WTC11 (cell line): ENCODE data around the gene CPD. TPM values are rescaled to one million over a fixed set of nuclear protein-coding genes. Genes with fewer than 3 reads are reported as not detected.

Experiments
- ATF1 ChIP-seq: sonication (generic); formaldehyde crosslinking; IDR thresholded peaks from 2 replicates; pipeline ENCODE4 v1.8.1; 2023; ENCODE audit warnings: mild to moderate bottlenecking, moderate library complexity, missing genetic modification reagents
- CBFB ChIP-seq: sonication (generic); formaldehyde crosslinking; IDR thresholded peaks from 2 replicates; pipeline ENCODE4 v1.8.1; 2022; ENCODE audit warnings: mild to moderate bottlenecking, low read depth, missing genetic modification reagents
- EMX1 ChIP-seq: fragments of 250-450 bp; sonication (Bioruptor Pico); IDR thresholded peaks from 2 replicates; pipeline ENCODE4 v1.8.0; 2021; ENCODE audit warnings: mild to moderate bottlenecking
- ETV6 ChIP-seq: sonication (generic); formaldehyde crosslinking; IDR thresholded peaks from 2 replicates; pipeline ENCODE4 v1.8.1; 2022; ENCODE audit warnings: mild to moderate bottlenecking, missing genetic modification reagents
- FOXJ3 ChIP-seq: sonication (generic); formaldehyde crosslinking; IDR thresholded peaks from 2 replicates; pipeline ENCODE4 v1.9.0; 2021; ENCODE audit warnings: missing genetic modification reagents, mild to moderate bottlenecking, borderline replicate concordance
- FOXP1 ChIP-seq: sonication (generic); formaldehyde crosslinking; IDR thresholded peaks from 2 replicates; pipeline ENCODE4 v1.8.0; 2022; ENCODE audit warnings: missing genetic modification reagents, mild to moderate bottlenecking, moderate library complexity, borderline replicate concordance
- GRHL2 ChIP-seq: fragments of 250-450 bp; sonication (Bioruptor Pico); IDR thresholded peaks from 2 replicates; pipeline ENCODE4 v1.8.0; 2022; ENCODE audit warnings: mild to moderate bottlenecking, moderate library complexity; ENCODE audit not compliant: insufficient replicate concordance, severe bottlenecking
- MYBL2 ChIP-seq: sonication (generic); formaldehyde crosslinking; IDR thresholded peaks from 2 replicates; pipeline ENCODE4 v1.8.1; 2023; ENCODE audit warnings: mild to moderate bottlenecking, moderate library complexity, missing genetic modification reagents
- NFATC4 ChIP-seq: fragments of 250-450 bp; sonication (Bioruptor Pico); IDR thresholded peaks from 2 replicates; pipeline ENCODE4 v1.9.0; 2021; ENCODE audit warnings: mild to moderate bottlenecking
- NFE2L1 ChIP-seq: sonication (generic); formaldehyde crosslinking; IDR thresholded peaks from 2 replicates; pipeline ENCODE4 v1.8.1; 2023; ENCODE audit warnings: missing genetic modification reagents
- NR2C2 ChIP-seq: sonication (generic); formaldehyde crosslinking; IDR thresholded peaks from 2 replicates; pipeline ENCODE4 v1.8.0; 2022; ENCODE audit warnings: mild to moderate bottlenecking, missing genetic modification reagents
- SOX15 ChIP-seq: fragments of 250-450 bp; sonication (Bioruptor Pico); IDR thresholded peaks from 2 replicates; pipeline ENCODE4 v1.9.0; 2021; ENCODE audit warnings: mild to moderate bottlenecking
- TEAD4 ChIP-seq: sonication (generic); formaldehyde crosslinking; IDR thresholded peaks from 2 replicates; pipeline ENCODE4 v1.8.0; 2022; ENCODE audit warnings: mild to moderate bottlenecking, missing genetic modification reagents
- ZBTB21 ChIP-seq: sonication (generic); formaldehyde crosslinking; IDR thresholded peaks from 2 replicates; pipeline ENCODE4 v1.8.1; 2023; ENCODE audit warnings: mild to moderate bottlenecking, missing genetic modification reagents, borderline replicate concordance
- ZNF138 ChIP-seq: sonication (generic); formaldehyde crosslinking; conservative IDR thresholded peaks from 2 replicates; pipeline ENCODE4 v1.8.1; 2022; ENCODE audit warnings: mild to moderate bottlenecking, moderate library complexity, missing genetic modification reagents
- ZNF232 ChIP-seq: sonication (generic); formaldehyde crosslinking; IDR thresholded peaks from 2 replicates; pipeline ENCODE4 v1.8.0; 2022; ENCODE audit warnings: mild to moderate bottlenecking, missing genetic modification reagents
- ZNF317 ChIP-seq: sonication (generic); formaldehyde crosslinking; IDR thresholded peaks from 2 replicates; pipeline ENCODE4 v1.8.1; 2023; ENCODE audit warnings: low read depth, mild to moderate bottlenecking, moderate library complexity, missing genetic modification reagents, borderline replicate concordance
- total RNA-seq: library from RNA; stranded (reverse); gene quantifications from 3 replicates; pipeline ENCODE4 v1.2.3, GENCODE V29; 2021
- TF ChIP-seq, protein P1 (sequence below): sonication (generic); formaldehyde crosslinking; IDR thresholded peaks from 2 replicates; pipeline ENCODE4 v1.8.1; 2023; ENCODE audit warnings: mild to moderate bottlenecking, missing genetic modification reagents
- TF ChIP-seq, protein P2 (sequence below): sonication (generic); formaldehyde crosslinking; IDR thresholded peaks from 2 replicates; pipeline ENCODE4 v1.8.0; 2022; ENCODE audit warnings: mild to moderate bottlenecking, missing genetic modification reagents
- TF ChIP-seq, protein P3 (sequence below): sonication (generic); formaldehyde crosslinking; IDR thresholded peaks from 2 replicates; pipeline ENCODE4 v1.8.0; 2023; ENCODE audit warnings: mild to moderate bottlenecking, missing genetic modification reagents
- TF ChIP-seq, protein P4 (sequence below): fragments of 250-450 bp; sonication (Bioruptor Pico); conservative IDR thresholded peaks from 2 replicates; pipeline ENCODE4 v1.9.0; 2021; ENCODE audit warnings: mild to moderate bottlenecking
- TF ChIP-seq, protein P5 (sequence below): sonication (generic); formaldehyde crosslinking; IDR thresholded peaks from 2 replicates; pipeline ENCODE4 v1.8.0; 2023; ENCODE audit warnings: missing genetic modification reagents
- TF ChIP-seq, protein P6 (sequence below): sonication (generic); formaldehyde crosslinking; conservative IDR thresholded peaks from 2 replicates; pipeline ENCODE4 v1.8.1; 2022; ENCODE audit warnings: mild to moderate bottlenecking, missing genetic modification reagents
- TF ChIP-seq, protein P7 (sequence below): sonication (generic); formaldehyde crosslinking; conservative IDR thresholded peaks from 2 replicates; pipeline ENCODE4 v1.8.1; 2023; ENCODE audit warnings: mild to moderate bottlenecking, low read depth, missing genetic modification reagents, moderate library complexity
- TF ChIP-seq, protein P8 (sequence below): sonication (generic); formaldehyde crosslinking; IDR thresholded peaks from 2 replicates; pipeline ENCODE4 v1.8.1; 2022; ENCODE audit warnings: low read depth, missing genetic modification reagents, borderline replicate concordance

The CPD gene
- total RNA-seq, 1 experiment from 2014 or later = 36.1 TPM

DNA sequence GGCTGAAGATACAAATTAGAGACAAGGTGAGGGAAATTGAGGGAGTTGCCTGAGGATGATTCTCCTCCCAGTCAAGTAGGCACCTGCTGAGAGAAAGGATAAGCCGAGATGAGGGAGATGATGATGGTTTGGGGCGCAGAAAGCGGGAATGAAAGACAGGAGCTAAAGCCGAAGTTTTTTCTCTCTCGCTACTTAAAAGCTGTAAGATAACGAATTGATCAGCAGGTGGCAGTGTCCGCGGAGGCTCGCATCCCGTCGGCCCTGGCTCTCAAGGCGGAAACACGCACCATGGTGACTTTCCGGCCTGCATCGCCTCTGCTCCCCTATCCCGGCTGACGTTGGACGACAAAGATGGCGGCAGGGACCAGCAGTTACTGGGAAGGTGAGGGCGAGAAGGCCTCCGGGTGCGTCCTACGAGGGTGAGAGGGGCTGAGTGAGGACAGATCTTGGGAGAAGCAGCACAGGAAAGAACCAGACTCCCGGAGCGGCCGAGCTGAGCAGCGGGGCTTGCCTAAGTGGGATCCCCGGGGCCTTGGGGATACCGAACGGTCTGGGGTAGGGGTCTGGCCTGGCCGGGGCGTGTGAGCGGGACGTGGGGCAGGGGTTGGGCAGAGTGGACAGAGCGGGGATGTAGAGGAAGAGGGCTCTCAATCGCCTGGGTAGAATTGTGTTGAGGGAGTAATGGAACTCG is 98.5 kb downstream of the CPD start, which contains the start of gene GOSR1 (continued):
- TF ChIP-seq, protein P1, sequence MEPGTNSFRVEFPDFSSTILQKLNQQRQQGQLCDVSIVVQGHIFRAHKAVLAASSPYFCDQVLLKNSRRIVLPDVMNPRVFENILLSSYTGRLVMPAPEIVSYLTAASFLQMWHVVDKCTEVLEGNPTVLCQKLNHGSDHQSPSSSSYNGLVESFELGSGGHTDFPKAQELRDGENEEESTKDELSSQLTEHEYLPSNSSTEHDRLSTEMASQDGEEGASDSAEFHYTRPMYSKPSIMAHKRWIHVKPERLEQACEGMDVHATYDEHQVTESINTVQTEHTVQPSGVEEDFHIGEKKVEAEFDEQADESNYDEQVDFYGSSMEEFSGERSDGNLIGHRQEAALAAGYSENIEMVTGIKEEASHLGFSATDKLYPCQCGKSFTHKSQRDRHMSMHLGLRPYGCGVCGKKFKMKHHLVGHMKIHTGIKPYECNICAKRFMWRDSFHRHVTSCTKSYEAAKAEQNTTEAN (CRISPR knock-in tag) = 0 out of 2 replicates have a peak, but pooled peaks have one; percentile 35
- TF ChIP-seq SOX15 (CRISPR knock-in tag) = no peak
- TF ChIP-seq, protein P2, sequence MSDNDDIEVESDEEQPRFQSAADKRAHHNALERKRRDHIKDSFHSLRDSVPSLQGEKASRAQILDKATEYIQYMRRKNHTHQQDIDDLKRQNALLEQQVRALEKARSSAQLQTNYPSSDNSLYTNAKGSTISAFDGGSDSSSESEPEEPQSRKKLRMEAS (CRISPR knock-in tag) = peak; percentile 68; the same call in 1 of the 2 replicates
- TF ChIP-seq FOXP1 (CRISPR knock-in tag) = peak; percentile 75
- peak; percentile 91 for TF ChIP-seq ZNF232
- TF ChIP-seq MYBL2 = 0 out of 2 replicates have a peak, but pooled peaks have one; percentile 55
- TF ChIP-seq NFATC4 (CRISPR knock-in tag) = no peak
- TF ChIP-seq FOXJ3 (CRISPR knock-in tag) = no peak
- TF ChIP-seq CBFB (CRISPR knock-in tag) = no peak
- TF ChIP-seq, protein P3, sequence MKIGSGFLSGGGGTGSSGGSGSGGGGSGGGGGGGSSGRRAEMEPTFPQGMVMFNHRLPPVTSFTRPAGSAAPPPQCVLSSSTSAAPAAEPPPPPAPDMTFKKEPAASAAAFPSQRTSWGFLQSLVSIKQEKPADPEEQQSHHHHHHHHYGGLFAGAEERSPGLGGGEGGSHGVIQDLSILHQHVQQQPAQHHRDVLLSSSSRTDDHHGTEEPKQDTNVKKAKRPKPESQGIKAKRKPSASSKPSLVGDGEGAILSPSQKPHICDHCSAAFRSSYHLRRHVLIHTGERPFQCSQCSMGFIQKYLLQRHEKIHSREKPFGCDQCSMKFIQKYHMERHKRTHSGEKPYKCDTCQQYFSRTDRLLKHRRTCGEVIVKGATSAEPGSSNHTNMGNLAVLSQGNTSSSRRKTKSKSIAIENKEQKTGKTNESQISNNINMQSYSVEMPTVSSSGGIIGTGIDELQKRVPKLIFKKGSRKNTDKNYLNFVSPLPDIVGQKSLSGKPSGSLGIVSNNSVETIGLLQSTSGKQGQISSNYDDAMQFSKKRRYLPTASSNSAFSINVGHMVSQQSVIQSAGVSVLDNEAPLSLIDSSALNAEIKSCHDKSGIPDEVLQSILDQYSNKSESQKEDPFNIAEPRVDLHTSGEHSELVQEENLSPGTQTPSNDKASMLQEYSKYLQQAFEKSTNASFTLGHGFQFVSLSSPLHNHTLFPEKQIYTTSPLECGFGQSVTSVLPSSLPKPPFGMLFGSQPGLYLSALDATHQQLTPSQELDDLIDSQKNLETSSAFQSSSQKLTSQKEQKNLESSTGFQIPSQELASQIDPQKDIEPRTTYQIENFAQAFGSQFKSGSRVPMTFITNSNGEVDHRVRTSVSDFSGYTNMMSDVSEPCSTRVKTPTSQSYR (CRISPR knock-in tag) = 0 out of 2 replicates have a peak, but pooled peaks have one; percentile 21
- TF ChIP-seq, protein P4, sequence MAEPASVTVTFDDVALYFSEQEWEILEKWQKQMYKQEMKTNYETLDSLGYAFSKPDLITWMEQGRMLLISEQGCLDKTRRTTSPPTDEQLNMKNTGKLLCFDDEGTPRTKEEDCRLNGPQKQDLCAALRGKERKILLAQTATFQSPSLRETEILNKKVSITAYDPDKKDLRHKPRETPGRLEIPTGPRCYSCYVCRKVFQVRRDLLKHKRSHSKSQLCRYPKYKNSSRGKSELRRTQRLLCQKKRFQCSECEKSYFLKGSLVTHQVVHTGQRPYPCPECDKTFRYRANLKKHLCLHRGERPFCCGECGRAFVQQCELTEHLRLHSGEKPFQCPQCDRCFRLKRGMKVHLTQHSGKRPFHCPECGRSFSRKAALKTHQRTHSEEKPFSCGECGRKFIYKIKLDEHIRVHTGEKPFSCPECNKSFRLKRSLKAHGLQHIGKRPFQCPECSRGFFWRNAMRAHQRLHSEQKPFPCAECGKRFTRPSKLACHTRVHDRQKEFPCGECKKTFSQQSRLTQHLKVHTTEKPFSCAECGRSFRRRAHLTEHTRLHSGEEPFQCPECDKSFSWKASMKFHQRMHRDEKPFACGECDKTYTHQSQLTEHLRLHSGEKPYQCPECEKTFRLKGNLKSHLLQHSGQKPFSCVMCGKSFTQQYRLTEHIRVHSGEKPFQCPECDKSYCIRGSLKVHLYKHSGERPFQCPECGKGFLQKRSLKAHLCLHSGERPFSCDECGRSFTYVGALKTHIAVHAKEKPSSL (CRISPR knock-in tag) = no peak
- TF ChIP-seq, protein P5, sequence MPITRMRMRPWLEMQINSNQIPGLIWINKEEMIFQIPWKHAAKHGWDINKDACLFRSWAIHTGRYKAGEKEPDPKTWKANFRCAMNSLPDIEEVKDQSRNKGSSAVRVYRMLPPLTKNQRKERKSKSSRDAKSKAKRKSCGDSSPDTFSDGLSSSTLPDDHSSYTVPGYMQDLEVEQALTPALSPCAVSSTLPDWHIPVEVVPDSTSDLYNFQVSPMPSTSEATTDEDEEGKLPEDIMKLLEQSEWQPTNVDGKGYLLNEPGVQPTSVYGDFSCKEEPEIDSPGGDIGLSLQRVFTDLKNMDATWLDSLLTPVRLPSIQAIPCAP (CRISPR knock-in tag) = no peak
- no peak for TF ChIP-seq EMX1 (CRISPR knock-in tag)
- TF ChIP-seq, protein P6, sequence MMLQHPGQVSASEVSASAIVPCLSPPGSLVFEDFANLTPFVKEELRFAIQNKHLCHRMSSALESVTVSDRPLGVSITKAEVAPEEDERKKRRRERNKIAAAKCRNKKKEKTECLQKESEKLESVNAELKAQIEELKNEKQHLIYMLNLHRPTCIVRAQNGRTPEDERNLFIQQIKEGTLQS = no peak
- no peak; the same call in 1 of the 2 replicates for TF ChIP-seq ZBTB21 (CRISPR knock-in tag)
- TF ChIP-seq, protein P7, sequence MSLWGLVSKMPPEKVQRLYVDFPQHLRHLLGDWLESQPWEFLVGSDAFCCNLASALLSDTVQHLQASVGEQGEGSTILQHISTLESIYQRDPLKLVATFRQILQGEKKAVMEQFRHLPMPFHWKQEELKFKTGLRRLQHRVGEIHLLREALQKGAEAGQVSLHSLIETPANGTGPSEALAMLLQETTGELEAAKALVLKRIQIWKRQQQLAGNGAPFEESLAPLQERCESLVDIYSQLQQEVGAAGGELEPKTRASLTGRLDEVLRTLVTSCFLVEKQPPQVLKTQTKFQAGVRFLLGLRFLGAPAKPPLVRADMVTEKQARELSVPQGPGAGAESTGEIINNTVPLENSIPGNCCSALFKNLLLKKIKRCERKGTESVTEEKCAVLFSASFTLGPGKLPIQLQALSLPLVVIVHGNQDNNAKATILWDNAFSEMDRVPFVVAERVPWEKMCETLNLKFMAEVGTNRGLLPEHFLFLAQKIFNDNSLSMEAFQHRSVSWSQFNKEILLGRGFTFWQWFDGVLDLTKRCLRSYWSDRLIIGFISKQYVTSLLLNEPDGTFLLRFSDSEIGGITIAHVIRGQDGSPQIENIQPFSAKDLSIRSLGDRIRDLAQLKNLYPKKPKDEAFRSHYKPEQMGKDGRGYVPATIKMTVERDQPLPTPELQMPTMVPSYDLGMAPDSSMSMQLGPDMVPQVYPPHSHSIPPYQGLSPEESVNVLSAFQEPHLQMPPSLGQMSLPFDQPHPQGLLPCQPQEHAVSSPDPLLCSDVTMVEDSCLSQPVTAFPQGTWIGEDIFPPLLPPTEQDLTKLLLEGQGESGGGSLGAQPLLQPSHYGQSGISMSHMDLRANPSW = no peak
- no peak for TF ChIP-seq GRHL2 (CRISPR knock-in tag)
- TF ChIP-seq, protein P8, sequence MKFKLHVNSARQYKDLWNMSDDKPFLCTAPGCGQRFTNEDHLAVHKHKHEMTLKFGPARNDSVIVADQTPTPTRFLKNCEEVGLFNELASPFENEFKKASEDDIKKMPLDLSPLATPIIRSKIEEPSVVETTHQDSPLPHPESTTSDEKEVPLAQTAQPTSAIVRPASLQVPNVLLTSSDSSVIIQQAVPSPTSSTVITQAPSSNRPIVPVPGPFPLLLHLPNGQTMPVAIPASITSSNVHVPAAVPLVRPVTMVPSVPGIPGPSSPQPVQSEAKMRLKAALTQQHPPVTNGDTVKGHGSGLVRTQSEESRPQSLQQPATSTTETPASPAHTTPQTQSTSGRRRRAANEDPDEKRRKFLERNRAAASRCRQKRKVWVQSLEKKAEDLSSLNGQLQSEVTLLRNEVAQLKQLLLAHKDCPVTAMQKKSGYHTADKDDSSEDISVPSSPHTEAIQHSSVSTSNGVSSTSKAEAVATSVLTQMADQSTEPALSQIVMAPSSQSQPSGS (CRISPR knock-in tag) = no peak
- TF ChIP-seq NR2C2 (CRISPR knock-in tag) = no peak
- no peak for TF ChIP-seq ATF1 (CRISPR knock-in tag)
- peak; percentile 82 for TF ChIP-seq ETV6
- no peak for TF ChIP-seq ZNF317
- no peak for TF ChIP-seq TEAD4 (CRISPR knock-in tag)
- peak; percentile 70 for TF ChIP-seq NFE2L1 (CRISPR knock-in tag)
- TF ChIP-seq ZNF138 = no peak
